PC-9 (cell line): ENCODE data around the gene SGK2.

Experiments
- EZH2 ChIP-seq: fragments of 200-600 bp; sonication (generic); IDR thresholded peaks from 2 replicates; pipeline ENCODE4 v1.8.0; 2017; ENCODE audit warnings: antibody characterized with exemption, low read depth
- TF ChIP-seq, protein P1 (sequence below): fragments of 200-600 bp; sonication (generic); conservative IDR thresholded peaks from 2 replicates; pipeline ENCODE4 v1.6.1; 2017; ENCODE audit warnings: mixed run types, antibody characterized with exemption, mild to moderate bottlenecking, moderate library complexity

DNA sequence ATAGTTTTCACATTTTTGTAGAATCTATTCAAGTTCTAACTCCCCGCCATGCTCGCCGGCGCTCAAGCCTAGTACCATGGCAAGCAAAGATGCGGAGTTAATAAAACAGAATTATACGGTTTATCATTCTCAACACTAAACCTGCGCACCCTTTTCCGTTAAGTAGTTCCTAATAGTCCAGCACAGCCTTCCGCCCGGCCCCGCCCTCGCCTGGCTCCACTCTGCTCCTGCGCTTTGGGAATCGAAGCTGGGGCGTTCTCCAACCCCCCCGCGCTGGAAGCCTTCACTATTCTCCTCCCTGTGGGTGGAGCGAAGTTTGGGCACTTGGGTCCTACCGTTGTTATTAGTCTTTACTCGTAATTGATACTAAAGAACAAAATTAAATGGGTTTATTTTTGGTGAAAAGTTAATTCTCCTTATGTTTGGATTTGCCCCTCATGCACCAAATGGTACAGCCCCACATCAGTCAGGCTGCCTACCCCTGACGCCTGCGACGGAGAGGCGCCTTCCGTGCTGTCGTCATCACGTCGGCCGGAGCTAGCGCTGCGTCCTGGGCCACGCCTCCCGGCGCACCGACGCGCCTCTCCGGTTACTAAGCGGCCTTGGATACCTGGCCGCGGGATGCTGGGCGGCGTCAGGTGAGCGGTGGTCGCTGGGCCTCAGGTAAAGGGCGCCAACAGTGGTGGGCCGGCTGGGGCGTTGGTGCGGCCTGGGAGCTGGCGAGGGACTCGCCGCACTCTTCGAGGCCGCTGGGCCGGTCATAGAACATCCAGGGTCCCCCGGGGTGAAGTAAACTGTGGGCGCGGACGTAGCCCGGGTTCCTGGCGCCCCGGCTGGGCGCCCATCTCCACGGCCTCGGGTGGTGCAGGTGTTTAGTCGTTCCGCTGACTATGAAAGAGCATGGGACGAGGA, 31.8 kb downstream of the SGK2 start, which contains the start of gene IFT52:
- TF ChIP-seq EZH2 = no peak
- TF ChIP-seq, protein P1, sequence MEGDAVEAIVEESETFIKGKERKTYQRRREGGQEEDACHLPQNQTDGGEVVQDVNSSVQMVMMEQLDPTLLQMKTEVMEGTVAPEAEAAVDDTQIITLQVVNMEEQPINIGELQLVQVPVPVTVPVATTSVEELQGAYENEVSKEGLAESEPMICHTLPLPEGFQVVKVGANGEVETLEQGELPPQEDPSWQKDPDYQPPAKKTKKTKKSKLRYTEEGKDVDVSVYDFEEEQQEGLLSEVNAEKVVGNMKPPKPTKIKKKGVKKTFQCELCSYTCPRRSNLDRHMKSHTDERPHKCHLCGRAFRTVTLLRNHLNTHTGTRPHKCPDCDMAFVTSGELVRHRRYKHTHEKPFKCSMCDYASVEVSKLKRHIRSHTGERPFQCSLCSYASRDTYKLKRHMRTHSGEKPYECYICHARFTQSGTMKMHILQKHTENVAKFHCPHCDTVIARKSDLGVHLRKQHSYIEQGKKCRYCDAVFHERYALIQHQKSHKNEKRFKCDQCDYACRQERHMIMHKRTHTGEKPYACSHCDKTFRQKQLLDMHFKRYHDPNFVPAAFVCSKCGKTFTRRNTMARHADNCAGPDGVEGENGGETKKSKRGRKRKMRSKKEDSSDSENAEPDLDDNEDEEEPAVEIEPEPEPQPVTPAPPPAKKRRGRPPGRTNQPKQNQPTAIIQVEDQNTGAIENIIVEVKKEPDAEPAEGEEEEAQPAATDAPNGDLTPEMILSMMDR = no peak
